Fibroblast of upper back skin (primary cell): ENCODE results near the gene MTMR4.
"Not testable (repeated sequence)": the region's sequence is repeated elsewhere in the genome, so short reads cannot be mapped to it uniquely, and the experiment has no call there.

Experiments used
- DNase-seq: peaks from one replicate; pipeline ENCODE4 v3.0.0-alpha.2; 2013

MTMR4 gene

DNA sequence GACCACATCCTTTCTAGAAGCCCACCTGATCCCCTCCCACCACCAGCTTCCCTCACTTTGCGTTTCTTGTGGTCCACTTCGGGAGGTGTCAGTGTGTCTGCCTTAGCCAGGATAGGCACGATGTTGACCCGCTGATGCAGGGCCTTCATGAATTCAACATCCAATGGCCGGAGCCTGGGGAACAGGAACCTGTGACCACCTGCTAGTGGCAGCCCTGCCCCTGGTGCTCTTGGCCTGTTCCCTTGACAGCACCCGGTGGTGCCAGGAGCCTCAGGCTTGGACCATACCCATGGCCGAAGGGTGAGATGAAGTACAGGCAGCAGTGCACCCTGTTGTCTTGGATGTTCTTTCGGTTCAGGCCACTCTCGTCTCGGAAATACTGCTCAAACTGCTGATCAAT is 7.2 kb upstream of the MTMR4 start:
- DNase-seq, result no peak

DNA sequence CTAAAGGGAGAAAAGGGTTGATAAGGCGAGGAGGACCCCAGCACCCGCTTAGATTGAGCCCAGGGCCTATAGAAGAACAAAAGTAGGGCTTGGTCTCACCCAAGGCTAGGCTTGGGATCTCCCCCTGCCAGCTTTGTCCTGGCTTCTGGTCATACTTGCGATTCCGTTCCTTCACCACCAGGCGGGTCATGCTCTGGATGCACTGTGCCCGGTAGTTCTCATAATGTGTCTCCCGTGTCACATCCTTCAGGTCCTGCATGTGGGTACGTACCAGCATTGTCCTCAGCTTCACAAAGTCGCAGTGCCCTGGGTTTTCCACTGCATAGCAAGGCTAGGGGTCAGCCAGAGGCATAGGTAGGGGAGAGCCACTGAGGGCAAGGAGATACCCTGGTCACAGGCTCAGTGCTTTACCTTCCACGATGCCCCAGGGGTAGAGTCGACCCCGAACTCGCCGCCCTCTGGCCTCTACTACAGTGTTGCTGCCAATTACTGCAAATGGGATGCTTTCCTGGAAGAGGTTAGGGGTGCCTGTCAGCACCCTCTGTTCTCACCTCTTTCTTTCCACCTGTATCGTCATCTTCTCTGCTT is 6.5 kb upstream of the MTMR4 start:
- no peak for DNase-seq

DNA sequence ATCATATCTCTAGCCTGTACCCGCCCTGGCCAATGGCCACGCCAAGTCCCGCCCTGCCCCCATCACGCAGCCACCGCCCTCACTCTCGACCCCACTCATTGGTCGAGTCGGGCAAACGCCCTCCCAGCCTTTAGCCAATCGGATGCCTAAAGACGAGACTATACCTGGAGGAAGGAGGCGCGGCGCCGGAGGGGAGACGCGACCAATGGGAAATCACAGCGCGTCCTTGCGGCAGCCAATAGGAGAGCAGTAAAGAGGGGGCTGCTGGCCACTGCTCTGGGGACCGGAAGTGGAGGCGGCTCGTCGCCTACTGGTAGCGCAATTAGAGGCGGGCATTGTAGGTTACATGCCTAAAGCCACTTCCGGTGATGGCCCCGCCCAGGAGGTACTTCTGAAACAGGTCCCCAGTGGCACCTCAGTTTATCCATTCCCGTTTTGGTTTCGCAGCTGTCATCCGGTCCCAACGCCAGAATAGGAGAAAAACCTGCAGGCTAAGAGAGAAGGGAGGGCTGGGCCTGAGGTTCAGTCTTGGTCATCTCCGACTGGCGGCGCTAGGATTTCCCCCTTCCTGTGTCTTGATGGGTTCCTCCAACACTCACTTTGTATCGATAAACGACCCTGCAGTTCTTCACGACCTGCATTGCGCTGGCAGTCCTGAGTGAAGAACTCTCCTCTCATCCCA is 3.6 kb upstream of the MTMR4 start:
- peak; percentile 100 for DNase-seq

DNA sequence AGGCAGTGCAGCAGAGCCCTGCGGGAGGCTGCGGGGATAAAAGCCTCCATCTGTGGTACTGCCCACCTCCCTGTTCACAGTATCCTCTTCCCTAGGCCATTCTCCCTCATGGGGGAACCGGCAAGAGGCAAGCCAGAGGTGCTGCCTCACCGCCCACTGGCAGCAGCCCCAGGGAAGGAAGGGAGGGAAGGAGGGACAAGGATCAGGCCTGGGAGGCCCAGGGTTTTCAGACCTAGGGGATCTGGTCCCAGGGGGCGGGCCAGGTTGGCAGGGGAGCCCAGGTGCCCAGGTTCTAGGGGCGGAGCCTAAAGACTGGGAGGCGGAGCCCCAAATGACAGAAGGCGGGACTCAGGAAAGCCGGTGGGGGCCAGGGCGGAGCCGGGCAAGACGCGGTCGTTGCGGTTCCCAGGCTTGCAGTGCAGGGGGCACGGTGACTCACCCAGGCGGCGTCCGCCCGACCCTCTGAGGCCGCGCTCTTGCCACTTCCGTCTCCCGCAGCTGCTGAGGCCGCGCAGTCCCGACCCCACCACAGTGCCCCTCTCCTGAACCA is 3.0 kb upstream of the MTMR4 start:
- no peak for DNase-seq

DNA sequence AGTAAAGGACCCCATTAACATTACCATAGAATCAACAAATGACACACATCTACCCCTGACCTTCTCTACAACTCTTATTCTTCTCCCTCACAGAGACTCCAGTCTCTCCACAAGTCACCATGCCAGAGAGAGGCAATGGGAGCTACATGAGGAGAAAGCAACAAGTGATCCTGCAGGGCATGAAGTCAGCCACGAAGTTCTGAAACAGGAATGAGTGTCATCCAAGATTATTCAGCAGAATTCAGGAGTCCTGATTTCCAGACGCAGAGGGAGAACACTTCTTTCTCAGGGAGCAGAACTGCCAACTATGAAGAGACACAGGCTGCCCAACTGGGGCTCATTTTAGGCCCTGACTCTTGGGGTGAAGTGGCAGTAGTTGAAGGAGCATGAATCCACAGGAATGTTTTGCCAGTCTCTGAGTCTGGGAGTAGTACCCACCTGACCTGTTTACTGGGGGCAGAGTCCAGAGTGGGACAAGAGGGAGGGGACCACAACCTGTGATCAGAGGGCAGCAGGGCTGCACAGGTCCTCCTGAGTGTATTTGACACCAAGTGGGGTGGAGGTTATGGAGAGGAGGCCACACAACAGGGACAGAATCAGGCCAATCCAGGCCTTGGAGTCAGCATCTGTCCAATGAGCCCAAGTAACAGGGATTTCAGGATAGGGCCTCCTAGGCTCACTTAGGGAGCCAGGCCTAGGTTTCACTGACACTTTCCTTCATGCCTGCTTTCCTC is 2.4 kb upstream of the MTMR4 start:
- no peak for DNase-seq

DNA sequence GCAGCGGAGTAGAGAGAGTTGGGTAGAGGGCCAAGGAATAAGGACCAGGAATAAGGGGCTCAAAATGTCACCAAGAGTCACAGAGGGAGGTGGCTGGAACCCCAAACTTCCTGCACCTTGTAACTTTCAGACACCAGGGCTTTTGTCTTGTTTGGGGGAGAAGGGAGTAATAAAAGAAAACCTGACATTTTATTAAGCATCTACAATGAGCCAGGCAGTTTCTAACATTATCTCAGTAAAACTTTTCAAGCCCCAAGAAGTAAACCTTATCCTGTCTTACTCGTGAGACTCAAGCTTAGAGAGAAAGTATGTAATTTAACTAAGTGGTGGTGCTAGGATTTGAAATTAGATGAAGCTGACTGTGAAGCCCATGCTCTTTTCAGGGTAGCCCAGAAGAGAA is 848 bp upstream of the MTMR4 start:
- DNase-seq, result no peak

DNA sequence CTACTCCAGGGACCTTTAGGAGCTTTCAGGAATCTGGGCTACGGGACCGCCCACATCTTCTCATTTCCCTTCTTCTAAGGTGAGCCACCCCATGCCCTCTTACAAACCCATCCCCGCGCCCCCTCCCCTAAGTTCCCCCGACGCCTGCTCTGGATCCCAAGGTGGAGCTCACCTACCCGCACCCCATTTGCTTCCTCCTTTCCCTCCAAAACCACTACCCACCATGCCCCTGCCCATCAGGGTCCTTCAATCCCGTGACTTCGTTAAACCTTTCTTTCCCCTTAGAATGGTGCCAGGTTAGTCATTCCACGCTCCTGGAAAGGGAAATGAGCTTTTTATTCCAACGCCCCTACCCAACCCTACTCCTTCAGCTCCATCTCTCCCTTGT is 326 bp upstream of the MTMR4 start:
- DNase-seq, result no peak

DNA sequence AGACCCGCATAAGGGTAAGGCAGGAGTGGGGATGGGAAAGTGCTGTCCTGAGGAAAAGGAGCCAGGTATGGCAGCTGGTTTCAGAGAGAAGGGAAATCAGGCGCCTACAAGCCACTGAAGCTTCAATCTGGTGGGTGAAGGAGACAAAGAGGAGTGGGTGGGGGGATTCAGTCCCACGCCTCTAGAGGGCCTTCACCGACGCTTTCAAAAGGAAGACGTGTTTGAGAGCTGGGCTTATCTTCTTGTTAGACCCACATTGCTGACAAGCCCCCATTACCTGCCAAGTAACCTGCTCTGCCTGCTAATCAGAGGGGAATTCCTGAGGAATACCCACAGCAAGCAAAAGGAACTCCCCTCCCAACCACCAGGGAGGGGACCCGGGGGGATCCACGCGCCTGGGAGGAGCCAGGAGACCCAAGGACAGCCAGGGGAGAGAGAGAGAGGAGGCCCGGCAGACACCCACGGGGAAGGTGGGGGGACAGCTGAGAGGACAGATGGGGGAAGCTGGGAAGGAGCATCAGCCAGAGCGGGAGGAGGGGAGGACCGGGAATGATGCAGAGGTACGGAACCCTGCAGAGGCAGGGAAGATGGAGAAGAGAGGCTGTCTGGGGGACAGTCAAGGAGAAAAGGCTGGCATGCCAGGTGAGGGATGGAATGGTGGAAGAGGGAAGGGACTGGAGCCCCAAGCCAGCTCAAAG is 1.0 kb downstream of the MTMR4 start:
- DNase-seq, result no peak

DNA sequence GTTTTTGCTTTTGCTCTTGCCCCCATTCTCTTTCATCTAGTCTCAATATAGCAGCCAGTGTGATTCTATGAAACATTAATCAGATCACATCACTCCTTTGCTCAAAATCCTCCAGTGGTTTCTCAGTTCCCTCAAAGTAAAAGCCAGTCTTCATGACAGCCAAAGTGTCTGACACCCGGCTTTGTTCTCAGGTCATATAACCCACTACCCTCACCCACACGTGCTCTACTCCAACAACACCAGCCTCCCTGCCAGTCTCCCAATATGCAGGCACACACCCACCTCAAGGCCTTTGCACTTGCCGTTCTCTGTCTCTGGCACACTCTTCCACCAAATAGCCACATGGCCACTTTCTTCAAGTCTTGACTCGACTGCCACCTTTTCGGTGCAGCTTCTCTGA is 4.4 kb downstream of the MTMR4 start:
- DNase-seq, result no peak

DNA sequence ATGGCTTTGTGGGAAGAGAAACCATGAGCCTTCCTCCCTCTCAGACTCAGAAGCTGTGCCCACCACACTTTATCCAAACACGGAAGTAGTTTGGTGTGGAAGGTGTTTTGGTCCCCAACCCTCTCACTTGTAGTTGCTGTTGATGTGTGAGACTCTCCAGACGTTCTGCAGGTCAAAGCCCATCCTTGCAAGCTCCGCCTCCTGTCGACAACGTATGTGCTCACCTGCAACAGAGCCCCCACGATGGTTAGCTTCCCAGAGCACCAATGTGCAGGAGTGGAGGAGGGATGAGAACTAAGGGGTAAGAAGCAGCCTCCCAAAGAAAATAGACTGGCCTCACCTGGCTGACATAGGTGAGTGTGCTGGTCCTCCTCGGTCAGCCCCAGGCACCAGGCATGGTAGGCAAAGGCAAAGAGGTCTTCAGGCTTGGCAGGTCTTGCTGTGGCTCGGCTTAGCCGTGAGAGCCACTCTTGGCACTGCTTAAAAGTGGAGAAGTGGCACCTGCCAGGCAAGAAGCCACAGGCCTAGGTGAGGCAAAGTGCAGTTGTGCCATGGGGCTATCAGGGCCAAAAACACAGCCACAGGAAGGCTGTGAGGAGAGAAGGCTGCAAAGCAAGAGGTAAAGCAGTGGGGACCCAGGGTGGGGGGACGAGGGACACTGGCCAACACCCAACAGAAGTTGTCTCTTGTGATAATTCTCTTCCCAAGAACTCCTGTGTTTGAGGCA is 5.9 kb downstream of the MTMR4 start:
- DNase-seq, result no peak

DNA sequence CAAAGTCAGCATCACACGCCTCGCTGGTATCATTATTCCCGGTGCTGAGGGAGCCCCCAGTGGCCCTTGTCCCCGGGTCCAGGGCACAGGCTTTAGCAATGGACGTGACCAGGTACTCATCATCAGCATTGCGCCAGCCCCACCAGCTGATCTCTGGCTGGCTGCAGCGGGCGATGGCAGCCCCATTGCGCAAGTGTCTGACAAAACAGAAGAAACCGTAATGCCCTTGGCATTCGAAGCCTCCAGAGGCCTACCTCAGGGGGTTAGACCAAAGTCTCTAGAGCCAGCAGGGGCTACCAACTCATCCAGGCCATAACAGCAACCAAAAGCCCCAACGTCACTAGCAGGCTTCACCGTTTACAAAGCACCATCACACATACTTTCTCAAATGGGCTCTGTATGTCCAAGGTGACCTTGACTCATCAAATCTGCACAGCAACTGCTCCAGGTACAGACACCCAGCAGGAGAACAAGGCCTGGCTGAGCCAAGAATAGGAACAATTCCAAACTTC is 7.3 kb downstream of the MTMR4 start:
- no peak for DNase-seq

DNA sequence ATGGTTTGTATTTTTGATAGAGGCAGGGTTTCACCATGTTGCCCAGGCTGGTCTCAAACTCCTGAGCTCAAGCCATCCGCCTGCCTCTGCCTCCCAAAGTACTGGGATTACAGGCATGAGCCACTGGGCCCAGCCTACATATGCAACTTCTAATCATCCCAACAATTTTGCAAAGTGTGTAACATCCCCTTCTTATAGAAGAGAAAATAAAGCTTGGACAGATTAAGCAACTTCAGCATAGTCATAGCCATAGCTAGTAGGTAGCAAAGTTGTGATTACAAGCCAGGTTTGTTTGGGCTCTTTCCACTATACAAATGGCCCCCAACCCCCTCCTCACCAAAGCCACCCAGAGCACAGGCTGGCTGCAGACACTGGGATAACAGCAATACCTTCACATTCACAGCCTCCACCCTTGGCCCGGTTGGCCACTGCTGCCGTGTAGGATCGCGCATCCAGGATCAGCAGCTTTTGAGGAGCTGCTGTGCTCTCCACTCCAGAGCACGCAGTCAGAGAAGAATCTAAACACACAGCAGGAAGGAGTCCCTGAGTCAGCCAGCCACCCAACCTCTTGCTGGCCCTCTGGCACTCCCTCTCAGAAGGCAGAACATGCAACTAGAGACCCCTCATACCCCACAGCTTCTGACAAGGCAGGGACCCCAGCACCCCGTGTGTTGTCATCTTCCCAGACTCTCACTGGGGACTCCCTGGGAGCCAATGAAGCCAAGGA is 7.9 kb downstream of the MTMR4 start:
- no peak for DNase-seq

DNA sequence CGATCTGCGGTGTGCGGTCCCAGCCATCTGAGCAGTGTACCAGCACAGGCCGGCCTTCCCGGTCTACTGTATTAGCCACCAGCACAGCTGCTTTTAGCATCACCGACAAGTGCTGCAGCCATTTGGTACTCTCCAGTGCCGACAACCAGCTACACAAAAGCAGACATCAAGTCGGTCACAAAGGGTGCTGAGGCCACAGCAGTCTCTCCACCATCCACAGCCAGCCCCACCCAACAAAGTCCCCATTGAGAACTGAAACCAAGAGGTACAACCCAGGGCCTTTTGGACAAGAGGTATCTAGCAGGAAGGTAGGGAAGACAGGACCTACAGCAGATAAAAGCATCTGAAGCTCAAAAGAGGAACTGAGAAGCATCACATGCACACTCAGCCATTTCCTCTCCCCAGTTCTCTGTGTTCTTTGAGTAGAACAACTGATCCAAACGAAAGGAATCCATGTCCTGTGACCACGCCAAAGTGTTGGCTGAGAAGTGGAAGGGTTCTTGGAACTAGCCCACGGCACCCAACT is 9.5 kb downstream of the MTMR4 start:
- no peak for DNase-seq

DNA sequence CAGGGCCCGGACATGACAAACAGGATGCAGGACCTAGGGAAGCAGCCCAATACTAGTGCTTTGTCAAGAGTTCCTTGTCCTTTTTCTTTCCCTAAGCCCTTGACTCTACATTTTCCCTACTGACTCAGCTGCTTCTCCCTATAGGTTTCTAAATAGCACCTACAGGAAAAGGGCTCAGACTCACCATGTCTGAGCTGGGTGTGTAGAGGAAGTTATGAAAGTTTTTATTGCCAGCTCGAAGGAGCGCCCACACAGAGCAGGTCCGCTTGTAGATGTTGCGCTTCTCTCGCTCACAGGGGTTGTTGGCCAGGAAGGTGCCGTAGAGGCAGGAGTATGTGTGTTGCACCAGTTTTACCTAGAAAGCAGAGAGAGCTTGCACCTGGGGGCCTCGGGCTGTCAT is 10.6 kb downstream of the MTMR4 start:
- DNase-seq, result no peak

DNA sequence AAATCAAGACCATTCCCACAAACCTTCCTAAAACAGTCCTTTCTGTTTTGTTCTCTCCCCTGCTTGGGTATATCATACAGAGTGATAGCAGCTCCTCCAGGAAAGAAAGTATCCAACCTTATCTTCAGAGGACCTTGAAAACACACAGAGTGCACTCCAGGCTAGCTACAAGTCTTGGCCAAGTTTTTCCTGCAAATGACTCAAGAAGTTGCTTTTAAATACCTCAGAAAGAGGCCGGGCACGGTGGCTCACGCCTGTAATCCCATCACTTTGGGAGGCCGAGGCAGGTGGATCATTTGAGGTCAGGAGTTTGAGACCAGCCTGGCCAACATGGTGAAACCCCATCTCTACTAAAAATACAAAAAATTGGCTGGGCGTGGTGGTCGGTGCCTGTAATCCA is 11.3 kb downstream of the MTMR4 start:
- DNase-seq, result not testable (repeated sequence)

DNA sequence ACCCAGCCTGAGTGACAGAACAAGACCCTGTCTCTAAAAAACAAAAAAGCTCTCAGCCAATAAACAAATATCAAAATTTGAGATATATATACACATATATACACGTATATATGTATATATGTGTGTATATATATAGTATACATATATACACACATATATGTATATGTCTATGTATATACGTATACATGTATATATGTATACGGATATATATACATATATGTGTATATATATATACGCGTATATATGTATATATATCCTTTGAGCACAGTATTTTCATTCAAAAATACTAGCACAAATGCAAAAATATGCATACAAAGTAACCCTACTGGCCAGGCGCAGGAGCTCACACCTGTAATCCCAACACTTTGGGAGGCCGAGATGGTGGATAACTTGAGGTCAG is 13.0 kb downstream of the MTMR4 start:
- no peak for DNase-seq

DNA sequence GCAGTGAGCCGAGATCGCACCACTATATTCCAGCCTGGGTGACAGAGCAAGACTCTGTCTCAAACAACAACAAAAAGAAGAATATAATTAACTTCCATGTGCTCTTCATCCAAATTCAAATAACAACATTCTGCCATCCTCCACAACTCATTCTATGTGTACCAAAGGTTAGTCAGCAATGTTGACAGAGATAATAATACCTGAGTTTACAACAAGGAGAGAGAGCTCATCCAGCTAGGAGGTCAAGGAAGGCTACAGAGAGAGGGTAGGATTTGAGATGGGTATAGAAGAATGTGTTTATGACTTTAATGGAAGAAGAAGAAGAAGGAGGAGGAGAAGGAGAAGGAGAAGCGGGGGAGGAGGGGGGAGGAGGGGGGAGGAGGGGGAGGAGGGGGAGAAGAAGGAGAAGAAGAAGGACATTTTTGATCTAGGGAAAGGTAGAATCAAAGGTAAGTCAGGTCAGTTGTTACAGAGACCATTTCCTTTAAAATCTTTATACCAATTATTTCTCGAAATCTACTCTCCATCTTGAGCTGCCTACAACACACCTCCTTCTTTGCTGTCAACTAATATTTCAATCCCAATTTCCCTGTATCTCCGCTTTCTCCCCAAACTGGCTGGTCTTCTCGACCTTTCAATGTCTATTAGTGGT is 16.1 kb downstream of the MTMR4 start:
- no peak for DNase-seq

DNA sequence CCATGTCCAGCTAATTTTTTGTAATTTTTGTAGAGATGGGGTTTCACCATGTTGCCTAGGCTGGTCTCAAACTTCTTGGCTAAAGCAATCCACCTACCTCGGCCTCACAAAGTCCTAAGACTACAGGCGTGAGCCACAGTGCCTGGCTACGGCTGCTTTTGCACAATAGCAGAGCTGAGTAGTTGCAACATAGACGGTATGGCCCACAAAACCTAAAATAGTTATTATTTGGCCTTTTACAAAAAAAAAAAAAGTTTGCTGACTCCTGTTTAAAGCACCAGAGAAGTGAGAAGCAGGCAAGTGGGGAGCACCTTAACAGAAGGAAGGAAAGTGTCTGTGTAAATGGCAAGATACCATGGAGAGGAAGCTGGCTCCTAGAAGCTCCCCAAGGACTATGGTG is 20.9 kb downstream of the MTMR4 start:
- DNase-seq, result no peak

DNA sequence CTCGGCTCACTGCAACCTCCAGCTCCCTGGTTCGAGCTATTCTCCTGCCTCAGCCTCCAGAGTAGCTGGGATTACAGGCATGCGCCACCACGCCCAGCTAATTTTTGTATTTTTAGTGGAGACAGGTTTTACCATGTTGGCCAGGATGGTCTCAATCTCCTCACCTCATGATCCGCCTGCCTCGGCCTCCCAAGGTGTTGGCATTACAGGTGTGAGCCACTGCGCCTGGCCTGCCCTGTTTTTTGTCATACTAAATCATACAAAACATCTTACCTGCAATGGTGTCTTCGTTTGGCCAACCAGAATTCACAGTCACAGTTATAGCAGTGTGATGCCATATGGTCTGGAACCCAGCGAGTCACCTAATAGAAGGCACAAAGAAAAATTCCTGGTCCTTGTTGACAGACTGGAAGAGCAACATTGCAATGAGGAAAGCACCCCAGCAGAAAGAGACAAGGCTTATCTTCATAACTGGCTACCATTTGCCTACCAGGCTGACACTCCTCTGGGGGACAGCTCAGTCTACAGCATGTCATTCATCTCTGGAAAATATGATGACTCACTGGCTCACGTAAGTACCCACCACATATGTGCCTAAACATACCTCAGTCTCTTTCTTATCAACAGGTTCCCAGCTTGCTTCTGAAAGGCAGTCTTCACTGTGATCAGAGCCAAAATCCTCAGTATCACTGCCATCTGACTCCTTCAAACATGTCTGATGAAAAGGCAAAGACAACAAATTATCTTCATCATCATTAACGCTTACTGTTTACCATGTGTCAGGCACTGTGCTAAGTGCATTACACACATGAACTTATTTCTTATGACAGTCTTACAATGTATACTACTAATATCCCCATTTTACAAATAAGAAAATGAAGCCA is 22.0 kb downstream of the MTMR4 start:
- no peak for DNase-seq

DNA sequence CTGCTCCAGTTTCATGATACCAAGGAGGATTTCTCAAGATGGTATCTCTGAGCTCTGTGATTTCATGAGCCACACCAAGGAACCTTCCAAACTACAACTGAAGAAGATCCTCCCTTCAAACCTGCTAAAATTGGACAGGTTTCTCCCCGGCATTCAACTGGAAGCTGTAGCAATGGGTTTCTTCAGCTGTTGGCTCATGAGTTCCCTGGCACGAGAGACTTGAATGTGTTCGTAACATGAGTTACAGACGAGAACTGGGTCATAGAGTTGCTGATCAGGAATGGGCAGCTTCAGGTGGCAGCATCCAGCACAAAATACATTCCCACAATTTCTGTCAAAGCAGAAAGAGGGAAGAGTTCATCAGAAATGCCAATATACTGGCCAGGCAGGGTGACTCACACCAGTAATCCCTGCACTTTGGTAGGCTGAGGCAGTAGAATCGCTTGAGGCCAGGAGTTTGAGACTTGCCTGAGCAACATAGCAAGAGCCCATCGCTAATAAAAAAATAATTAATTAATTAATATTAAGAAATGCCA is 22.9 kb downstream of the MTMR4 start:
- DNase-seq, result no peak
